Mesenteric fat pad (tissue), 1 donor: ENCODE measurements around the gene GSTT2B. TPM values are rescaled to one million over a fixed set of nuclear protein-coding genes. Genes with fewer than 3 reads are reported as not detected.
"Not testable (repeated sequence)": the region's sequence is repeated elsewhere in the genome, so short reads cannot be mapped to it uniquely, and the experiment has no call there.

Experiments used
- DNase-seq: peaks from one replicate; pipeline ENCODE4 v3.0.0-alpha.2; 2020; ENCODE audit warnings: low spot score
- long read RNA-seq: library from polyadenylated mRNA; unstranded; transcript quantifications from one replicate; pipeline ENCODE4 v2.0.0, GENCODE V29; 2020
- total RNA-seq: library from RNA; stranded (reverse); fragmentation: NEBNext Ultra II Directional; extraction: Animal tissue kit (Norgen Biotek cat#: 25700); gene quantifications from one replicate; pipeline ENCODE4 v1.2.1, GENCODE V29; 2021
- donor health status: DM: yes; HTN: yes; CAD: no.

GSTT2B gene
- 3.8 TPM for total RNA-seq
- long read RNA-seq, partial matches to known transcripts: 0 of 3 reads
- long read RNA-seq, other reads (novel, unspliced or antisense): 2 of 3 reads

- not testable (repeated sequence) for DNase-seq
These were observed at the start of gene GSTT2B for GRCh38 chr22:23961084-23961771. GSTT2B (minus strand) TSS chr22:23961195; CDS start chr22:23961131, 64 bp downstream.

GRCh38 chr22:24010018-24010391, 49.0 kb upstream of the GSTT2B start:
- no peak for DNase-seq

- DNase-seq: no peak
These were observed 48.4 kb upstream of the GSTT2B start for GRCh38 chr22:24009227-24010017.

- DNase-seq: no peak
These were observed 47.6 kb upstream of the GSTT2B start for GRCh38 chr22:24008381-24009226.

GRCh38 chr22:24008022-24008283, 47.0 kb upstream of the GSTT2B start:
- DNase-seq: no peak

GRCh38 chr22:24007253-24008021, 46.4 kb upstream of the GSTT2B start:
- DNase-seq: no peak

GRCh38 chr22:24006914-24007214, 45.9 kb upstream of the GSTT2B start:
- no peak for DNase-seq

GRCh38 chr22:24006207-24006913, 45.4 kb upstream of the GSTT2B start:
- DNase-seq: no peak

GRCh38 chr22:24005201-24005600, 44.2 kb upstream of the GSTT2B start, which contains the start of gene GSTT4:
GSTT4 (minus strand) TSS chr22:24005453; CDS start chr22:24005356, 97 bp downstream.
- no peak for DNase-seq

GRCh38 chr22:24003887-24004286, 42.9 kb upstream of the GSTT2B start:
- DNase-seq: no peak

GRCh38 chr22:24002851-24003250, 41.9 kb upstream of the GSTT2B start:
- DNase-seq: no peak

GRCh38 chr22:24002272-24002671, 41.3 kb upstream of the GSTT2B start:
- no peak for DNase-seq

GRCh38 chr22:24001314-24001713, 40.3 kb upstream of the GSTT2B start:
- DNase-seq: no peak

- DNase-seq: not testable (repeated sequence)
These were observed 38.8 kb upstream of the GSTT2B start for GRCh38 chr22:23999779-24000178.

GRCh38 chr22:23997092-23997491, 36.1 kb upstream of the GSTT2B start:
- DNase-seq: no peak

GRCh38 chr22:23993581-23994177, 32.7 kb upstream of the GSTT2B start:
- DNase-seq: not testable (repeated sequence)

GRCh38 chr22:23993080-23993479, 32.1 kb upstream of the GSTT2B start:
- DNase-seq: not testable (repeated sequence)

GRCh38 chr22:23989583-23990244, 28.7 kb upstream of the GSTT2B start:
- not testable (repeated sequence) for DNase-seq

- DNase-seq: peak; percentile 8
These were observed 25.7 kb upstream of the GSTT2B start for GRCh38 chr22:23986538-23987178.
